ENCODE data around the gene GTF3C5. TPM values are rescaled to one million over a fixed set of nuclear protein-coding genes. Genes with fewer than 3 reads are reported as not detected.

Gene GTF3C5
- total and polyA plus RNA-seq, 9 of the 15 experiments (the other 6 are each of a cell fraction or from before 2014, with no cell fraction given): 3.8 to 118 (median 83.7) TPM

DNA sequence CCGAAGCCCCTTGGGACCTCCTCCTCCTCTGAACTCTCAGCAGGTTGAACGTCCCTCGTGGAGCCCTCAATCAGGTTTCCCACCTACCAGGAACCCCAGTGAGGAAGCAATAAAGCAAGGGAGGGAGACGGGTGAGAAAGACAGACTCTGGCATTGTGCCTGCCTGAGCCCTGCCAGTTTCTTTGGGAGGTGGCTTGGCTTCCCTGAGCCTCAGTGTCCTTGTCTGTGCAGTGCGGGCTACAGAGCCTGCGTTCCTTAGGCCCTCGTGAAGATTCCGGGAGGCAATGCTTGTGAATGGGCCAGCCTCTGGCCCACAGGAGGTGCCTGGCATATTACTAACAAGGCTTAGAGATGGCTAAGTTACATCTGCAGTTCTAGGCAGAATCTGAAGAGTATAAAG is 11.9 kb downstream of the GTF3C5 start (continued):
- TF ChIP-seq, protein P1, sequence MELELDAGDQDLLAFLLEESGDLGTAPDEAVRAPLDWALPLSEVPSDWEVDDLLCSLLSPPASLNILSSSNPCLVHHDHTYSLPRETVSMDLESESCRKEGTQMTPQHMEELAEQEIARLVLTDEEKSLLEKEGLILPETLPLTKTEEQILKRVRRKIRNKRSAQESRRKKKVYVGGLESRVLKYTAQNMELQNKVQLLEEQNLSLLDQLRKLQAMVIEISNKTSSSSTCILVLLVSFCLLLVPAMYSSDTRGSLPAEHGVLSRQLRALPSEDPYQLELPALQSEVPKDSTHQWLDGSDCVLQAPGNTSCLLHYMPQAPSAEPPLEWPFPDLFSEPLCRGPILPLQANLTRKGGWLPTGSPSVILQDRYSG (tag; conservative IDR thresholded peaks at IDR 0.05; ENCODE audit: low read depth): no peak
- TF ChIP-seq ZNF133 (CRISPR knock-in tag; IDR thresholded peaks at IDR 0.05) (no peak), ZNF561 (CRISPR knock-in tag; conservative IDR thresholded peaks at IDR 0.05) (no peak), PCBP2 (IDR thresholded peaks at IDR 0.05; ENCODE audit: low read depth, low read length, poor library complexity, severe bottlenecking) (no peak), TEAD4 (IDR thresholded peaks at IDR 0.05; ENCODE audit: low read length) (no peak), TEAD4 (CRISPR knock-in tag; IDR thresholded peaks at IDR 0.05; ENCODE audit: borderline replicate concordance) (no peak), ZNF408 (CRISPR knock-in tag; IDR thresholded peaks at IDR 0.05; ENCODE audit: low read depth) (no peak), SMAD2 (IDR thresholded peaks at IDR 0.05; ENCODE audit: low read depth, low read length) (no peak)
- TF ChIP-seq, protein P2, sequence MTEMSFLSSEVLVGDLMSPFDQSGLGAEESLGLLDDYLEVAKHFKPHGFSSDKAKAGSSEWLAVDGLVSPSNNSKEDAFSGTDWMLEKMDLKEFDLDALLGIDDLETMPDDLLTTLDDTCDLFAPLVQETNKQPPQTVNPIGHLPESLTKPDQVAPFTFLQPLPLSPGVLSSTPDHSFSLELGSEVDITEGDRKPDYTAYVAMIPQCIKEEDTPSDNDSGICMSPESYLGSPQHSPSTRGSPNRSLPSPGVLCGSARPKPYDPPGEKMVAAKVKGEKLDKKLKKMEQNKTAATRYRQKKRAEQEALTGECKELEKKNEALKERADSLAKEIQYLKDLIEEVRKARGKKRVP (CRISPR knock-in tag; IDR thresholded peaks at IDR 0.05): no peak
- TF ChIP-seq, protein P3, sequence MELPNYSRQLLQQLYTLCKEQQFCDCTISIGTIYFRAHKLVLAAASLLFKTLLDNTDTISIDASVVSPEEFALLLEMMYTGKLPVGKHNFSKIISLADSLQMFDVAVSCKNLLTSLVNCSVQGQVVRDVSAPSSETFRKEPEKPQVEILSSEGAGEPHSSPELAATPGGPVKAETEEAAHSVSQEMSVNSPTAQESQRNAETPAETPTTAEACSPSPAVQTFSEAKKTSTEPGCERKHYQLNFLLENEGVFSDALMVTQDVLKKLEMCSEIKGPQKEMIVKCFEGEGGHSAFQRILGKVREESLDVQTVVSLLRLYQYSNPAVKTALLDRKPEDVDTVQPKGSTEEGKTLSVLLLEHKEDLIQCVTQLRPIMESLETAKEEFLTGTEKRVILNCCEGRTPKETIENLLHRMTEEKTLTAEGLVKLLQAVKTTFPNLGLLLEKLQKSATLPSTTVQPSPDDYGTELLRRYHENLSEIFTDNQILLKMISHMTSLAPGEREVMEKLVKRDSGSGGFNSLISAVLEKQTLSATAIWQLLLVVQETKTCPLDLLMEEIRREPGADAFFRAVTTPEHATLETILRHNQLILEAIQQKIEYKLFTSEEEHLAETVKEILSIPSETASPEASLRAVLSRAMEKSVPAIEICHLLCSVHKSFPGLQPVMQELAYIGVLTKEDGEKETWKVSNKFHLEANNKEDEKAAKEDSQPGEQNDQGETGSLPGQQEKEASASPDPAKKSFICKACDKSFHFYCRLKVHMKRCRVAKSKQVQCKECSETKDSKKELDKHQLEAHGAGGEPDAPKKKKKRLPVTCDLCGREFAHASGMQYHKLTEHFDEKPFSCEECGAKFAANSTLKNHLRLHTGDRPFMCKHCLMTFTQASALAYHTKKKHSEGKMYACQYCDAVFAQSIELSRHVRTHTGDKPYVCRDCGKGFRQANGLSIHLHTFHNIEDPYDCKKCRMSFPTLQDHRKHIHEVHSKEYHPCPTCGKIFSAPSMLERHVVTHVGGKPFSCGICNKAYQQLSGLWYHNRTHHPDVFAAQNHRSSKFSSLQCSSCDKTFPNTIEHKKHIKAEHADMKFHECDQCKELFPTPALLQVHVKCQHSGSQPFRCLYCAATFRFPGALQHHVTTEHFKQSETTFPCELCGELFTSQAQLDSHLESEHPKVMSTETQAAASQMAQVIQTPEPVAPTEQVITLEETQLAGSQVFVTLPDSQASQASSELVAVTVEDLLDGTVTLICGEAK (IDR thresholded peaks at IDR 0.05): no peak
- TF ChIP-seq, protein P3 (CRISPR knock-in tag; IDR thresholded peaks at IDR 0.05): no peak
- TF ChIP-seq, protein P4, sequence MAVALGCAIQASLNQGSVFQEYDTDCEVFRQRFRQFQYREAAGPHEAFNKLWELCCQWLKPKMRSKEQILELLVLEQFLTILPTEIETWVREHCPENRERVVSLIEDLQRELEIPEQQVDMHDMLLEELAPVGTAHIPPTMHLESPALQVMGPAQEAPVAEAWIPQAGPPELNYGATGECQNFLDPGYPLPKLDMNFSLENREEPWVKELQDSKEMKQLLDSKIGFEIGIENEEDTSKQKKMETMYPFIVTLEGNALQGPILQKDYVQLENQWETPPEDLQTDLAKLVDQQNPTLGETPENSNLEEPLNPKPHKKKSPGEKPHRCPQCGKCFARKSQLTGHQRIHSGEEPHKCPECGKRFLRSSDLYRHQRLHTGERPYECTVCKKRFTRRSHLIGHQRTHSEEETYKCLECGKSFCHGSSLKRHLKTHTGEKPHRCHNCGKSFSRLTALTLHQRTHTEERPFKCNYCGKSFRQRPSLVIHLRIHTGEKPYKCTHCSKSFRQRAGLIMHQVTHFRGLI (CRISPR knock-in tag; IDR thresholded peaks at IDR 0.05): no peak
